ENCODE data around the gene PAPPA2.

Gene PAPPA2

DNA sequence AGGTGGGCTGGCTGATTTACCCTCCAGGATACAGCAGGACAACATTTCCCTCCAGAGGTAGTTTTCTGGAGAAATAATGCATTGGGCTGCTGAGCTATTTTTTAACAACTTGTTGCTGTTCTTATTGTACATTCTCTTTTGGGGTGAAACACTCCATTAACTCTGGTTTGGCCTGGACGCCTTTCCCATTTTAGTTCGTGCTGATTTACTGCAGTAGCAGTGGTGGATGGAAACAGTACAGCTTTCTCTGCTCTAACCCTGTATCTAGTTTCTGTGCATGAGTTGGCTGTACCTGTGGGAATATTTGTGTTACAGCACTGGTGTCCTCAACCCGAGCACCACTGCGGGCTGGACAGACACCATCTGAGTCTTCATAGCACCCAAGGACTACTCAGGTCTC, 376.2 kb downstream of the PAPPA2 start:
- Histone ChIP-seq H3K36me3 (replicated peaks; ENCODE audit: insufficient read depth, low read length) (no peaks in the 10 kb centered on the region), H3K9me3 (replicated peaks; ENCODE audit: insufficient read depth, low read length) (no peaks in the 10 kb centered on the region), H3K4me3 (ENCODE audit: low read length) (no peak overlapping the region), H3K9ac (ENCODE audit: low read length) (no peak overlapping the region), H3K4me1 (ENCODE audit: low read length) (no peaks in the 10 kb centered on the region), H4K20me1 (ENCODE audit: insufficient read depth, low read length) (no peaks in the 10 kb centered on the region), H3K27me3 (replicated peaks; ENCODE audit: insufficient read depth, low read length) (no peaks in the 10 kb centered on the region), H2AFZ (ENCODE audit: low read length) (no peak overlapping the region), H3K4me2 (ENCODE audit: low read depth, low read length) (no peak overlapping the region), H3K27ac (ENCODE audit: low read length) (no peak overlapping the region), H3K9me2 (replicated peaks; ENCODE audit: insufficient read depth, low read length) (no peaks in the 10 kb centered on the region), H3K79me2 (ENCODE audit: low read length) (no peaks in the 10 kb centered on the region), H3F3A (ENCODE audit: insufficient read depth, low read length) (no peaks in the 10 kb centered on the region)
- no peak for TF ChIP-seq EZH2 (optimal IDR thresholded peaks at IDR 0.05; ENCODE audit: low read depth, low read length)
- TF ChIP-seq, protein P1, sequence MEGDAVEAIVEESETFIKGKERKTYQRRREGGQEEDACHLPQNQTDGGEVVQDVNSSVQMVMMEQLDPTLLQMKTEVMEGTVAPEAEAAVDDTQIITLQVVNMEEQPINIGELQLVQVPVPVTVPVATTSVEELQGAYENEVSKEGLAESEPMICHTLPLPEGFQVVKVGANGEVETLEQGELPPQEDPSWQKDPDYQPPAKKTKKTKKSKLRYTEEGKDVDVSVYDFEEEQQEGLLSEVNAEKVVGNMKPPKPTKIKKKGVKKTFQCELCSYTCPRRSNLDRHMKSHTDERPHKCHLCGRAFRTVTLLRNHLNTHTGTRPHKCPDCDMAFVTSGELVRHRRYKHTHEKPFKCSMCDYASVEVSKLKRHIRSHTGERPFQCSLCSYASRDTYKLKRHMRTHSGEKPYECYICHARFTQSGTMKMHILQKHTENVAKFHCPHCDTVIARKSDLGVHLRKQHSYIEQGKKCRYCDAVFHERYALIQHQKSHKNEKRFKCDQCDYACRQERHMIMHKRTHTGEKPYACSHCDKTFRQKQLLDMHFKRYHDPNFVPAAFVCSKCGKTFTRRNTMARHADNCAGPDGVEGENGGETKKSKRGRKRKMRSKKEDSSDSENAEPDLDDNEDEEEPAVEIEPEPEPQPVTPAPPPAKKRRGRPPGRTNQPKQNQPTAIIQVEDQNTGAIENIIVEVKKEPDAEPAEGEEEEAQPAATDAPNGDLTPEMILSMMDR (IDR thresholded peaks at IDR 0.05; ENCODE audit: low read length): no peak
- TF ChIP-seq EZH2phosphoT487 (IDR thresholded peaks at IDR 0.05; ENCODE audit: low read length): no peak
- DNase-seq: no peak

DNA sequence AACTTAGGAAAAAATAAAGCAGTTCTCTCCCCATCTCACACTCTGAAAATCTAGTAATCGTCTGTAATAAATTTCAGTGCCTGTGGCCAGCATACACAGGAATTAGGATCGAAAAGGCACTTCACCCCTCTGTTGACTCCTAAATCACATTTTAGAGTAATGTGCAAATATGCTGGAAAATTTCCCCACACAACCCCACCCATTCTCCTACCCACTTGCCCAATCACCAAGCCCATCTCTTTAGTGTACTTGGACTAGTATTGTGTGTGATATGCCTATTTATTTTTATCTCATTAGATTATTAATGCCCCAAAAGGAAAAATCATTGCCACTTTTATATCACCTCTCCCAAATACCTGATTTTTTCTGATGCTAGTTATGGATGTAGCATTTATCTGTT, 378.3 kb downstream of the PAPPA2 start:
- TF ChIP-seq EZH2phosphoT487 (IDR thresholded peaks at IDR 0.05; ENCODE audit: low read length) (no peak), EZH2 (optimal IDR thresholded peaks at IDR 0.05; ENCODE audit: low read depth, low read length) (no peak)
- TF ChIP-seq, protein P1 (IDR thresholded peaks at IDR 0.05; ENCODE audit: low read length): no peak
- DNase-seq: no peak

DNA sequence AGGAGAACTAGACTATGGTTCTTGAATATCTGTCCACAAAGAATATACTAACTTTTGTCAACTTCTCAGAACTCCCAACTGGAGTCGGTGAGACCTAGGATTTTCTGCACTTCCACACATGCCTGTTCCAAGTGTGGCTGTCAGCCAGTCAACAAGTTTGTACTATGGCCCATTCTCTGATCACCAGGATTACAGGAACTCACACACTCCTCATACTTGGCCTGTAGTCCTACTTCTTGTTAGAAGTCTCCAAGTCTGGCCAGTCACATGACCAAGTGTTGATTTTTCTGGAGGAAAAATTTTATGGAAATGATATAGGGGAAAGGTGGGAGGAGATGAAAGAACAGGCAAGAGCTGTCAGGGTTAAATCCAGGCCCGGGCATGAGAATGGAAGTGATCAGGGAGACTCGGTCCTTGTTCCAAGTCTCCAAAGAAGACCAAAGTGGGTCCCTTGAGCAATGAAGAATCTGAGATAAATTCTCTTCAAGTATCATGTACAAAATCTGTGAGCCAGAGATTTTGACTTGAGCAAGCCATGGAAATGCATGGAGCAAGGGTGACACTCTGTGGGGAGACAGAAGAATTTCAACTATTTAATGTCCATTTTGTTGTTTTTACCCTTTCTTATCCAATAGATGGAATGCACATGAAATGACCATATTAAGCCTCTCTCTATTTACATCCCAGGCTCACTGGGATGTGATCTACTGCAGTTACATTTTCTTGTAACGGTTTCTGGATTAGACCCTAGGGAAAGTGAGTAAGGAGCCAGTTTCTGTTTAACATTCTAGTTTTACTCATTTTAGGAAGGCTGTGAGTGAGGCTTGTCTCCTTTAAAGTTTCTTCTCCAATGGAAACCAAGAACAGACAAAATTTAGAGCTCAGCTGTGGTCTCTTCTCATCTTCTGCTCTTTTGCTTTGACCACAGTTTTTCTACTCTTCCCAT, 380.6 kb downstream of the PAPPA2 start:
- TF ChIP-seq EZH2 (optimal IDR thresholded peaks at IDR 0.05; ENCODE audit: low read depth, low read length) (no peak), EZH2phosphoT487 (IDR thresholded peaks at IDR 0.05; ENCODE audit: low read length) (no peak)
- TF ChIP-seq, protein P1 (IDR thresholded peaks at IDR 0.05; ENCODE audit: low read length): peak; percentile 51
- peak; percentile 54 for DNase-seq
- no peak overlapping the region for H3K4me2 ChIP-seq (ENCODE audit: low read depth, low read length)

More for the DNA sequence above, 378.3 kb downstream of the PAPPA2 start:
- no peak overlapping the region for H2AFZ ChIP-seq (ENCODE audit: low read length)
- H4K20me1 ChIP-seq (ENCODE audit: insufficient read depth, low read length): no peaks in the 10 kb centered on the region
- no peaks in the 10 kb centered on the region for H3K9me2 ChIP-seq (replicated peaks; ENCODE audit: insufficient read depth, low read length)
- no peak overlapping the region for H3K4me3 ChIP-seq (ENCODE audit: low read length)
- no peak overlapping the region for H3K9ac ChIP-seq (ENCODE audit: low read length)
- no peaks in the 10 kb centered on the region for H3F3A ChIP-seq (ENCODE audit: insufficient read depth, low read length)
- no peak overlapping the region for H3K27ac ChIP-seq (ENCODE audit: low read length)
- H3K9me3 ChIP-seq (replicated peaks; ENCODE audit: insufficient read depth, low read length): no peaks in the 10 kb centered on the region
- H3K36me3 ChIP-seq (replicated peaks; ENCODE audit: insufficient read depth, low read length): no peaks in the 10 kb centered on the region
- H3K4me2 ChIP-seq (ENCODE audit: low read depth, low read length): no peak overlapping the region
- H3K79me2 ChIP-seq (ENCODE audit: low read length): no peaks in the 10 kb centered on the region
- no peaks in the 10 kb centered on the region for H3K4me1 ChIP-seq (ENCODE audit: low read length)
- H3K27me3 ChIP-seq (replicated peaks; ENCODE audit: insufficient read depth, low read length): no peaks in the 10 kb centered on the region

More for the DNA sequence above, 380.6 kb downstream of the PAPPA2 start:
- Histone ChIP-seq H3K4me1 (ENCODE audit: low read length) (no peaks in the 10 kb centered on the region), H3K9me3 (replicated peaks; ENCODE audit: insufficient read depth, low read length) (no peaks in the 10 kb centered on the region), H3K36me3 (replicated peaks; ENCODE audit: insufficient read depth, low read length) (no peaks in the 10 kb centered on the region), H3K27me3 (replicated peaks; ENCODE audit: insufficient read depth, low read length) (no peaks in the 10 kb centered on the region), H4K20me1 (ENCODE audit: insufficient read depth, low read length) (no peaks in the 10 kb centered on the region), H3K4me3 (ENCODE audit: low read length) (no peak overlapping the region), H3K9ac (ENCODE audit: low read length) (no peak overlapping the region), H3K79me2 (ENCODE audit: low read length) (no peaks in the 10 kb centered on the region), H2AFZ (ENCODE audit: low read length) (no peak overlapping the region), H3K27ac (ENCODE audit: low read length) (no peak overlapping the region), H3F3A (ENCODE audit: insufficient read depth, low read length) (no peaks in the 10 kb centered on the region), H3K9me2 (replicated peaks; ENCODE audit: insufficient read depth, low read length) (no peaks in the 10 kb centered on the region)

Measured in MM.1S (cell line).